ENCODE measurements around the gene ABLIM2.

Gene ABLIM2

GRCh38 chr4:8022767-8023695 is 135.6 kb downstream of the ABLIM2 start:
- no peak for DNase-seq (ENCODE audit: low spot score)

- peak; percentile 23 for DNase-seq (ENCODE audit: low spot score)
Measured at GRCh38 chr4:8021796-8022195, 136.8 kb downstream of the ABLIM2 start.

GRCh38 chr4:8019396-8020365 is 138.9 kb downstream of the ABLIM2 start:
- peak; percentile 38 for DNase-seq (ENCODE audit: low spot score)

GRCh38 chr4:8016527-8016926 is 142.1 kb downstream of the ABLIM2 start:
- DNase-seq (ENCODE audit: low spot score) = no peak

GRCh38 chr4:8015512-8015911 is 143.1 kb downstream of the ABLIM2 start:
- DNase-seq (ENCODE audit: low spot score) = peak; percentile 21

- DNase-seq (ENCODE audit: low spot score) = no peak
Measured at GRCh38 chr4:8013976-8014726, 144.5 kb downstream of the ABLIM2 start.

- no peak for DNase-seq (ENCODE audit: low spot score)
Measured at GRCh38 chr4:8012517-8012916, 146.1 kb downstream of the ABLIM2 start.

- peak; percentile 72 for DNase-seq (ENCODE audit: low spot score)
Measured at GRCh38 chr4:8010618-8011017, 148.0 kb downstream of the ABLIM2 start.

GRCh38 chr4:8009710-8010511 is 148.7 kb downstream of the ABLIM2 start:
- DNase-seq (ENCODE audit: low spot score) = no peak

GRCh38 chr4:8009097-8009496 is 149.5 kb downstream of the ABLIM2 start:
- no peak for DNase-seq (ENCODE audit: low spot score)

GRCh38 chr4:8008391-8008790 is 150.2 kb downstream of the ABLIM2 start:
- no peak for DNase-seq (ENCODE audit: low spot score)

- no peak for DNase-seq (ENCODE audit: low spot score)
Measured at GRCh38 chr4:8007581-8007980, 151.0 kb downstream of the ABLIM2 start.

GRCh38 chr4:8006471-8006870 is 152.1 kb downstream of the ABLIM2 start:
- DNase-seq (ENCODE audit: low spot score) = no peak

- DNase-seq (ENCODE audit: low spot score) = no peak
Measured at GRCh38 chr4:8005814-8006215, 152.8 kb downstream of the ABLIM2 start.

GRCh38 chr4:8005033-8005808 is 153.4 kb downstream of the ABLIM2 start:
- no peak for DNase-seq (ENCODE audit: low spot score)

- no peak for DNase-seq (ENCODE audit: low spot score)
Measured at GRCh38 chr4:8004066-8004465, 154.5 kb downstream of the ABLIM2 start.

- DNase-seq (ENCODE audit: low spot score) = no peak
Measured at GRCh38 chr4:8002525-8003309, 155.9 kb downstream of the ABLIM2 start.

GRCh38 chr4:8001564-8002355 is 156.9 kb downstream of the ABLIM2 start:
- no peak for DNase-seq (ENCODE audit: low spot score)

All from COLO829 (cell line).